HEK293T (cell line): ENCODE measurements around the gene UTS2.

Experiments
- ELF4 ChIP-seq: fragments of 450-650 bp; IDR thresholded peaks from 2 replicates; pipeline ENCODE4 v1.6.1; 2017; ENCODE audit warnings: antibody characterized with exemption
- SP1 ChIP-seq: fragments of 450-650 bp; IDR thresholded peaks from 2 replicates; pipeline ENCODE4 v1.6.1; 2017
- TARDBP ChIP-seq: fragments of 450-650 bp; IDR thresholded peaks from 2 replicates; pipeline ENCODE4 v1.6.1; 2016

GRCh38 chr1:7869136-7869920, 16.5 kb upstream of the UTS2 start:
- no peak for TF ChIP-seq TARDBP
- no peak for TF ChIP-seq ELF4
- TF ChIP-seq SP1: no peak
